ENCODE results near the gene ECE1.
"Not testable (repeated sequence)": the region's sequence is repeated elsewhere in the genome, so short reads cannot be mapped to it uniquely, and the experiment has no call there.

The ECE1 gene

GRCh38 chr1:21174654-21175323, 115.5 kb downstream of the ECE1 start:
- Mint-ChIP-seq H3K4me1 (peaks cover 24% of the 10 kb centered on the region), H3K9me3 (no peaks in the 10 kb centered on the region), H3K27me3 (no peaks in the 10 kb centered on the region), H3K4me3 (peak overlapping the region; percentile 87 to 97), H3K27ac (peak overlapping the region; percentile 99)
- ATAC-seq (no peak), DNase-seq (no peak)

GRCh38 chr1:21174230-21174629, 116.0 kb downstream of the ECE1 start:
- Mint-ChIP-seq H3K27me3 (no peaks in the 10 kb centered on the region), H3K4me1 (peaks cover 24% of the 10 kb centered on the region), H3K9me3 (no peaks in the 10 kb centered on the region), H3K4me3 (peak overlapping the region; percentile 87 to 97), H3K27ac (peak overlapping the region; percentile 99)
- ATAC-seq (no peak), DNase-seq (no peak)

GRCh38 chr1:21173096-21173495, 117.2 kb downstream of the ECE1 start:
- ATAC-seq, DNase-seq, H3K27ac Mint-ChIP-seq, H3K27me3 Mint-ChIP-seq, H3K9me3 Mint-ChIP-seq, H3K4me3 Mint-ChIP-seq: not testable (repeated sequence)
- H3K4me1 Mint-ChIP-seq = peaks cover 24% of the 10 kb centered on the region

- not testable (repeated sequence) for ATAC-seq, H3K27me3 Mint-ChIP-seq, H3K9me3 Mint-ChIP-seq, H3K27ac Mint-ChIP-seq, H3K4me3 Mint-ChIP-seq, DNase-seq
- peaks cover 21% of the 10 kb centered on the region for H3K4me1 Mint-ChIP-seq
Observed at GRCh38 chr1:21170837-21171236, 119.4 kb downstream of the ECE1 start.

GRCh38 chr1:21168444-21168843, 121.8 kb downstream of the ECE1 start:
- Mint-ChIP-seq H3K4me3 (no peak overlapping the region), H3K27ac (no peak overlapping the region), H3K9me3 (no peaks in the 10 kb centered on the region), H3K27me3 (no peaks in the 10 kb centered on the region), H3K4me1 (peaks cover 15% of the 10 kb centered on the region)
- no peak for DNase-seq
- no peak for ATAC-seq

All from stimulated activated naive CD8-positive, alpha-beta T cell treated with anti-CD3 and anti-CD28 coated beads, Interleukin-15, amount 100 ng/mL, for 72 hours (primary cell).